Stimulated activated naive CD4-positive, alpha-beta T cell (primary cell): ENCODE results near the gene SMOC2.
"Not testable (repeated sequence)": the region's sequence is repeated elsewhere in the genome, so short reads cannot be mapped to it uniquely, and the experiment has no call there.

ENCODE experiments used
- DNase-seq, 6 experiments: peaks; one replicate each; lab custom pipeline; 2025; lab: John Stamatoyannopoulos, UW

SMOC2 gene

GRCh38 chr6:168517742-168518347, 76.9 kb downstream of the SMOC2 start:
- no peak for DNase-seq

- DNase-seq: no peak
Observed at GRCh38 chr6:168518348-168518745, 77.4 kb downstream of the SMOC2 start.

- DNase-seq: no peak
Observed at GRCh38 chr6:168518867-168519266, 77.9 kb downstream of the SMOC2 start.

- DNase-seq: no peak
Observed at GRCh38 chr6:168520233-168520632, 79.2 kb downstream of the SMOC2 start.

GRCh38 chr6:168524571-168525001, 83.6 kb downstream of the SMOC2 start:
- no peak for DNase-seq

- no peak for DNase-seq
Observed at GRCh38 chr6:168525114-168525513, 84.1 kb downstream of the SMOC2 start.

- no peak for DNase-seq
Observed at GRCh38 chr6:168525926-168526630, 85.1 kb downstream of the SMOC2 start.

- DNase-seq: no peak
Observed at GRCh38 chr6:168526841-168527281, 85.9 kb downstream of the SMOC2 start.

- DNase-seq: no peak
Observed at GRCh38 chr6:168527451-168528210, 86.6 kb downstream of the SMOC2 start.

GRCh38 chr6:168528474-168529095, 87.6 kb downstream of the SMOC2 start:
- no peak for DNase-seq

GRCh38 chr6:168529214-168529613, 88.2 kb downstream of the SMOC2 start:
- no peak for DNase-seq

GRCh38 chr6:168530653-168531071, 89.7 kb downstream of the SMOC2 start:
- DNase-seq: no peak

GRCh38 chr6:168532070-168532469, 91.1 kb downstream of the SMOC2 start:
- DNase-seq: no peak

- DNase-seq: no peak
Observed at GRCh38 chr6:168533414-168533813, 92.4 kb downstream of the SMOC2 start.

GRCh38 chr6:168534265-168534664, 93.3 kb downstream of the SMOC2 start:
- DNase-seq: no peak

- DNase-seq: no peak
Observed at GRCh38 chr6:168535711-168536110, 94.7 kb downstream of the SMOC2 start.

- DNase-seq: no peak
Observed at GRCh38 chr6:168536196-168536595, 95.2 kb downstream of the SMOC2 start.

- DNase-seq: no peak
Observed at GRCh38 chr6:168536665-168537539, 95.9 kb downstream of the SMOC2 start.

GRCh38 chr6:168537540-168537884, 96.5 kb downstream of the SMOC2 start:
- DNase-seq: no peak

GRCh38 chr6:168538188-168538891, 97.4 kb downstream of the SMOC2 start:
- not testable (repeated sequence) for DNase-seq
